ENCODE results near the gene AUTS2. TPM values are rescaled to one million over a fixed set of nuclear protein-coding genes. Genes with fewer than 3 reads are reported as not detected.
A peak's percentile ranks its signal among the peaks of the same experiment; 100 is the strongest.

The AUTS2 gene
- polyA plus RNA-seq, 1 donor from 2014 or later: 97.3 TPM

- Histone ChIP-seq H3K9ac (ENCODE audit: low read length) (no peak overlapping the region), H3K4me2 (ENCODE audit: low read length) (no peak overlapping the region), H2AFZ (ENCODE audit: low read depth, low read length) (no peak overlapping the region), H4K20me1 (ENCODE audit: insufficient read depth) (no peaks in the 10 kb centered on the region), H3K27me3 (ENCODE audit: insufficient read depth, low read depth, low read length) (no peaks in the 10 kb centered on the region), H3K27ac (ENCODE audit: low read length) (no peak overlapping the region), H3K36me3 (ENCODE audit: insufficient read depth, low read length) (no peaks in the 10 kb centered on the region), H3K9me2 (ENCODE audit: insufficient read depth, low read length) (no peaks in the 10 kb centered on the region), H3K4me3 (ENCODE audit: low read length) (no peak overlapping the region), H3K9me3 (ENCODE audit: low read length) (no peaks in the 10 kb centered on the region), H3K79me2 (replicated peaks; ENCODE audit: insufficient read depth, low read length) (peaks cover 66% of the 10 kb centered on the region), H3F3A (ENCODE audit: insufficient read depth, low read length, poor library complexity, severe bottlenecking) (peaks cover 5% of the 10 kb centered on the region)
- TF ChIP-seq TAF1 (IDR thresholded peaks at IDR 0.05; ENCODE audit: low read depth) (no peak), EP300 (conservative IDR thresholded peaks at IDR 0.05; ENCODE audit: poor library complexity, severe bottlenecking) (no peak), CTCF (IDR thresholded peaks at IDR 0.05; ENCODE audit: poor library complexity, severe bottlenecking) (no peak), MXI1 (conservative IDR thresholded peaks at IDR 0.05; ENCODE audit: poor library complexity, severe bottlenecking) (no peak)
These were observed 138.0 kb downstream of the AUTS2 start for GRCh38 chr7:69736126-69736810.

- peak overlapping the region; percentile 52 for H3K9ac ChIP-seq (ENCODE audit: low read length)
- H3K4me3 ChIP-seq (ENCODE audit: low read length): peak overlapping the region; percentile 52
- TF ChIP-seq CTCF (IDR thresholded peaks at IDR 0.05; ENCODE audit: poor library complexity, severe bottlenecking) (no peak), RAD21 (conservative IDR thresholded peaks at IDR 0.05) (peak; percentile 25), EP300 (conservative IDR thresholded peaks at IDR 0.05; ENCODE audit: poor library complexity, severe bottlenecking) (peak; percentile 81), SMC3 (conservative IDR thresholded peaks at IDR 0.05; ENCODE audit: poor library complexity) (no peak), POLR2AphosphoS5 (IDR thresholded peaks at IDR 0.05) (peak; percentile 76), MXI1 (conservative IDR thresholded peaks at IDR 0.05; ENCODE audit: poor library complexity, severe bottlenecking) (peak; percentile 33), REST (IDR thresholded peaks at IDR 0.05; ENCODE audit: borderline replicate concordance) (peak; percentile 56), TAF1 (IDR thresholded peaks at IDR 0.05; ENCODE audit: low read depth) (no peak), EZH2 (IDR thresholded peaks at IDR 0.05; ENCODE audit: borderline replicate concordance, insufficient read depth, low read length, poor library complexity, severe bottlenecking) (no peak)
- H3K36me3 ChIP-seq (ENCODE audit: insufficient read depth, low read length): no peaks in the 10 kb centered on the region
- peak overlapping the region; percentile 77 for H3K4me2 ChIP-seq (ENCODE audit: low read length)
- no peaks in the 10 kb centered on the region for H4K20me1 ChIP-seq (ENCODE audit: insufficient read depth)
- peaks cover 5% of the 10 kb centered on the region for H3F3A ChIP-seq (ENCODE audit: insufficient read depth, low read length, poor library complexity, severe bottlenecking)
- no peaks in the 10 kb centered on the region for H3K9me3 ChIP-seq (ENCODE audit: low read length)
- peak overlapping the region; percentile 88 for H3K27ac ChIP-seq (ENCODE audit: low read length)
- H3K9me2 ChIP-seq (ENCODE audit: insufficient read depth, low read length): no peaks in the 10 kb centered on the region
- no peak overlapping the region for H2AFZ ChIP-seq (ENCODE audit: low read depth, low read length)
- no peaks in the 10 kb centered on the region for H3K27me3 ChIP-seq (ENCODE audit: insufficient read depth, low read depth, low read length)
- peaks cover 58% of the 10 kb centered on the region for H3K79me2 ChIP-seq (replicated peaks; ENCODE audit: insufficient read depth, low read length)
These were observed 140.2 kb downstream of the AUTS2 start for GRCh38 chr7:69738396-69738951.
